Endothelial cell of umbilical vein (primary cell): Measurements from ENCODE around the gene FYCO1.

Experiments used
- EZH2 ChIP-seq: IDR thresholded peaks from 2 replicates; pipeline ENCODE4 v1.6.1; 2012; ENCODE audit warnings: borderline replicate concordance, low read depth, mild to moderate bottlenecking, moderate library complexity, low read length, inconsistent platforms; ENCODE audit not compliant: severe bottlenecking
- POLR2A ChIP-seq: IDR thresholded peaks from 2 replicates; pipeline ENCODE4 v1.6.1; 2012; ENCODE audit warnings: low read depth, mild to moderate bottlenecking, control low read depth, low read length
- POLR2AphosphoS5 ChIP-seq: IDR thresholded peaks from 2 replicates; pipeline ENCODE4 v1.6.1; 2012; ENCODE audit warnings: low read depth, mild to moderate bottlenecking, control low read depth, low read length, moderate library complexity; ENCODE audit not compliant: insufficient read depth
- TF ChIP-seq, protein P1 (sequence below), 2 donors: IDR thresholded peaks; 1 replicate in 1 of 2; 2 replicates in 1 of 2; pipeline ENCODE4 v1.5.1; 2011; ENCODE audit warnings: low read length in 2 of 2, mild to moderate bottlenecking in 2 of 2, moderate library complexity in 2 of 2, control low read depth in 1 of 2, inconsistent platforms in 1 of 2, low read depth in 1 of 2; ENCODE audit not compliant: insufficient read depth in 1 of 2; ENCODE audit errors: extremely low read depth in 1 of 2
- TF ChIP-seq, protein P2 (sequence below): IDR thresholded peaks from 2 replicates; pipeline ENCODE4 v1.6.1; 2011; ENCODE audit not compliant: insufficient read depth, insufficient read length

DNA sequence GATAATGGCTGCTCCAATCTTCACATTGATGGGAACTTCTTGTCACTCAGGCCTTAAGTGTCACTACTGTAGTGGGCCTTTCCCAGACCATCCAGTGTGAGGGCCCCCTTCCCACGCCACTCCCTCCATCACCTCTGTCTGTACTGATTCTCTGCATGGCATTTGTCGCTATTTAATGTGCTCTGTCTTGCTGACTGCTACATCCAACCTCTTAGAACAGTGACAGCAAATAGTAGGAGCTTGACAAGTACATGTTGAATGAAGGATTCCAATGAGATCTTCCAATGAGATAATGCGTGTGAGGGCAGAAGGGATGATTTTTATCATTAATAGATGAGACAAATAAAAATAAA, 114.9 kb downstream of the FYCO1 start:
- TF ChIP-seq POLR2A = no peak
- TF ChIP-seq, protein P1, sequence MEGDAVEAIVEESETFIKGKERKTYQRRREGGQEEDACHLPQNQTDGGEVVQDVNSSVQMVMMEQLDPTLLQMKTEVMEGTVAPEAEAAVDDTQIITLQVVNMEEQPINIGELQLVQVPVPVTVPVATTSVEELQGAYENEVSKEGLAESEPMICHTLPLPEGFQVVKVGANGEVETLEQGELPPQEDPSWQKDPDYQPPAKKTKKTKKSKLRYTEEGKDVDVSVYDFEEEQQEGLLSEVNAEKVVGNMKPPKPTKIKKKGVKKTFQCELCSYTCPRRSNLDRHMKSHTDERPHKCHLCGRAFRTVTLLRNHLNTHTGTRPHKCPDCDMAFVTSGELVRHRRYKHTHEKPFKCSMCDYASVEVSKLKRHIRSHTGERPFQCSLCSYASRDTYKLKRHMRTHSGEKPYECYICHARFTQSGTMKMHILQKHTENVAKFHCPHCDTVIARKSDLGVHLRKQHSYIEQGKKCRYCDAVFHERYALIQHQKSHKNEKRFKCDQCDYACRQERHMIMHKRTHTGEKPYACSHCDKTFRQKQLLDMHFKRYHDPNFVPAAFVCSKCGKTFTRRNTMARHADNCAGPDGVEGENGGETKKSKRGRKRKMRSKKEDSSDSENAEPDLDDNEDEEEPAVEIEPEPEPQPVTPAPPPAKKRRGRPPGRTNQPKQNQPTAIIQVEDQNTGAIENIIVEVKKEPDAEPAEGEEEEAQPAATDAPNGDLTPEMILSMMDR (IDR thresholded peaks at IDR 0.05; ENCODE audit: extremely low read depth in 1 of 2, insufficient read depth in 1 of 2, low read depth in 1 of 2, low read length in 2 of 2) = no peak
- TF ChIP-seq EZH2 = no peak
- TF ChIP-seq, protein P2, sequence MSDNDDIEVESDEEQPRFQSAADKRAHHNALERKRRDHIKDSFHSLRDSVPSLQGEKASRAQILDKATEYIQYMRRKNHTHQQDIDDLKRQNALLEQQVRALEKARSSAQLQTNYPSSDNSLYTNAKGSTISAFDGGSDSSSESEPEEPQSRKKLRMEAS = no peak
- TF ChIP-seq POLR2AphosphoS5 = no peak
